Measurements from ENCODE around the gene TRPM2. TPM values are rescaled to one million over a fixed set of nuclear protein-coding genes. Genes with fewer than 3 reads are reported as not detected.
A peak's percentile ranks its signal among the peaks of the same experiment; 100 is the strongest.

TRPM2 gene
- total and polyA plus RNA-seq, 2 of the 13 experiments (the other 11 are each of a cell fraction or from before 2014, with no cell fraction given): 0.07 to 0.20 TPM

DNA sequence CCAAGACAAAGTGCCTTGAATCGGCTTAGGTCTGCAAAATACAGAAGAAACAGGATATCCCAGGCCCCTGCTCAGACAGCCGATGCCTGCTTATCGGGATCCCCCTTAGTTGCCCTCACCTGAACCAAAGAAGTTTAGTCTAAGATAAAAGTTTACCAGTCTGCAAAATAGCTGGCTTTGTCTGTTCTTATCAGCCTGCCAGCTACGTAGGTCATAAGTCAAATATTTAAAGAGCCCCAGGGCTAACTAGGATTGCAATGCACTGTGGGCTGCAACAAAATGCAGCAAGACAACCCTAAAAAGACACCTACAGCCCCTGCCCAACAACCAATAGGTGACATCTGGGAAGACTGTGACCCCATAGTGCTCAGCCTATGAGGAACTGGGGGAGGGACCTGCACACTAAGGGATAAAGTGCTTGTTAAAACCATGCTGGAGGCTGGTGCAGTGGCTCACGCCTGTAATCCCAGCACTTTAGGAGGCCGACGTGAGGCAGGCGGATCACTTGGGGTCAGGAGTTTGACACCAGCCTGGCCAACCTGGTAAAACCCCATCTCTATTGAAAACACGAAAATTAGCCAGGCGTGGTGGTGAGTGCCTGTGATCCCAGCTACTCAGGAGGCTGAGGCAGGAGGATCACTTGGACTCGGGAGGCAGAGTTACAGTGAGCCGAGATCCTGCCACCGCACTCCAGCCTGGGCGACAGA lies 129.3 kb downstream of the TRPM2 start (continued):
- TF ChIP-seq, protein P1, sequence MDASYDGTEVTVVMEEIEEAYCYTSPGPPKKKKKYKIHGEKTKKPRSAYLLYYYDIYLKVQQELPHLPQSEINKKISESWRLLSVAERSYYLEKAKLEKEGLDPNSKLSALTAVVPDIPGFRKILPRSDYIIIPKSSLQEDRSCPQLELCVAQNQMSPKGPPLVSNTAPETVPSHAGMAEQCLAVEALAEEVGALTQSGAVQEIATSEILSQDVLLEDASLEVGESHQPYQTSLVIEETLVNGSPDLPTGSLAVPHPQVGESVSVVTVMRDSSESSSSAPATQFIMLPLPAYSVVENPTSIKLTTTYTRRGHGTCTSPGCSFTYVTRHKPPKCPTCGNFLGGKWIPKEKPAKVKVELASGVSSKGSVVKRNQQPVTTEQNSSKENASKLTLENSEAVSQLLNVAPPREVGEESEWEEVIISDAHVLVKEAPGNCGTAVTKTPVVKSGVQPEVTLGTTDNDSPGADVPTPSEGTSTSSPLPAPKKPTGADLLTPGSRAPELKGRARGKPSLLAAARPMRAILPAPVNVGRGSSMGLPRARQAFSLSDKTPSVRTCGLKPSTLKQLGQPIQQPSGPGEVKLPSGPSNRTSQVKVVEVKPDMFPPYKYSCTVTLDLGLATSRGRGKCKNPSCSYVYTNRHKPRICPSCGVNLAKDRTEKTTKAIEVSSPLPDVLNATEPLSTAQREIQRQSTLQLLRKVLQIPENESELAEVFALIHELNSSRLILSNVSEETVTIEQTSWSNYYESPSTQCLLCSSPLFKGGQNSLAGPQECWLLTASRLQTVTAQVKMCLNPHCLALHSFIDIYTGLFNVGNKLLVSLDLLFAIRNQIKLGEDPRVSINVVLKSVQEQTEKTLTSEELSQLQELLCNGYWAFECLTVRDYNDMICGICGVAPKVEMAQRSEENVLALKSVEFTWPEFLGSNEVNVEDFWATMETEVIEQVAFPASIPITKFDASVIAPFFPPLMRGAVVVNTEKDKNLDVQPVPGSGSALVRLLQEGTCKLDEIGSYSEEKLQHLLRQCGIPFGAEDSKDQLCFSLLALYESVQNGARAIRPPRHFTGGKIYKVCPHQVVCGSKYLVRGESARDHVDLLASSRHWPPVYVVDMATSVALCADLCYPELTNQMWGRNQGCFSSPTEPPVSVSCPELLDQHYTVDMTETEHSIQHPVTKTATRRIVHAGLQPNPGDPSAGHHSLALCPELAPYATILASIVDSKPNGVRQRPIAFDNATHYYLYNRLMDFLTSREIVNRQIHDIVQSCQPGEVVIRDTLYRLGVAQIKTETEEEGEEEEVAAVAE (CRISPR knock-in tag; IDR thresholded peaks at IDR 0.05; ENCODE audit: borderline replicate concordance): no peak; the same call in 1 of the 2 replicates
- TF ChIP-seq, protein P2, sequence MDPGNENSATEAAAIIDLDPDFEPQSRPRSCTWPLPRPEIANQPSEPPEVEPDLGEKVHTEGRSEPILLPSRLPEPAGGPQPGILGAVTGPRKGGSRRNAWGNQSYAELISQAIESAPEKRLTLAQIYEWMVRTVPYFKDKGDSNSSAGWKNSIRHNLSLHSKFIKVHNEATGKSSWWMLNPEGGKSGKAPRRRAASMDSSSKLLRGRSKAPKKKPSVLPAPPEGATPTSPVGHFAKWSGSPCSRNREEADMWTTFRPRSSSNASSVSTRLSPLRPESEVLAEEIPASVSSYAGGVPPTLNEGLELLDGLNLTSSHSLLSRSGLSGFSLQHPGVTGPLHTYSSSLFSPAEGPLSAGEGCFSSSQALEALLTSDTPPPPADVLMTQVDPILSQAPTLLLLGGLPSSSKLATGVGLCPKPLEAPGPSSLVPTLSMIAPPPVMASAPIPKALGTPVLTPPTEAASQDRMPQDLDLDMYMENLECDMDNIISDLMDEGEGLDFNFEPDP (CRISPR knock-in tag; conservative IDR thresholded peaks at IDR 0.05): no peak
- TF ChIP-seq, protein P3, sequence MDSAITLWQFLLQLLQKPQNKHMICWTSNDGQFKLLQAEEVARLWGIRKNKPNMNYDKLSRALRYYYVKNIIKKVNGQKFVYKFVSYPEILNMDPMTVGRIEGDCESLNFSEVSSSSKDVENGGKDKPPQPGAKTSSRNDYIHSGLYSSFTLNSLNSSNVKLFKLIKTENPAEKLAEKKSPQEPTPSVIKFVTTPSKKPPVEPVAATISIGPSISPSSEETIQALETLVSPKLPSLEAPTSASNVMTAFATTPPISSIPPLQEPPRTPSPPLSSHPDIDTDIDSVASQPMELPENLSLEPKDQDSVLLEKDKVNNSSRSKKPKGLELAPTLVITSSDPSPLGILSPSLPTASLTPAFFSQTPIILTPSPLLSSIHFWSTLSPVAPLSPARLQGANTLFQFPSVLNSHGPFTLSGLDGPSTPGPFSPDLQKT (CRISPR knock-in tag; IDR thresholded peaks at IDR 0.05; ENCODE audit: borderline replicate concordance): no peak
- no peak for TF ChIP-seq MXD4 (CRISPR knock-in tag; IDR thresholded peaks at IDR 0.05)
- TF ChIP-seq RBFOX2 (IDR thresholded peaks at IDR 0.05; ENCODE audit: low read depth, low read length): no peak
- TF ChIP-seq ZNF557 (CRISPR knock-in tag; IDR thresholded peaks at IDR 0.05): peak; percentile 26; the same call in 1 of the 2 replicates
- no peak for TF ChIP-seq ZNF773 (CRISPR knock-in tag; IDR thresholded peaks at IDR 0.05; ENCODE audit: borderline replicate concordance)
- peak; percentile 57; the same call in 1 of the 2 replicates for TF ChIP-seq RNF2 (conservative IDR thresholded peaks at IDR 0.05; ENCODE audit: low read depth)
- TF ChIP-seq PHF21A (CRISPR knock-in tag; IDR thresholded peaks at IDR 0.05): peak; percentile 89
- no peak for TF ChIP-seq ZNF430 (CRISPR knock-in tag; IDR thresholded peaks at IDR 0.05)
- TF ChIP-seq NFE2 (CRISPR knock-in tag; IDR thresholded peaks at IDR 0.05): no peak
- TF ChIP-seq KLF6 (CRISPR knock-in tag; IDR thresholded peaks at IDR 0.05): peak; percentile 91
- TF ChIP-seq ZNF350 (CRISPR knock-in tag; IDR thresholded peaks at IDR 0.05; ENCODE audit: borderline replicate concordance, low read depth): peak; percentile 57; the same call in 1 of the 2 replicates
- TF ChIP-seq, protein P4, sequence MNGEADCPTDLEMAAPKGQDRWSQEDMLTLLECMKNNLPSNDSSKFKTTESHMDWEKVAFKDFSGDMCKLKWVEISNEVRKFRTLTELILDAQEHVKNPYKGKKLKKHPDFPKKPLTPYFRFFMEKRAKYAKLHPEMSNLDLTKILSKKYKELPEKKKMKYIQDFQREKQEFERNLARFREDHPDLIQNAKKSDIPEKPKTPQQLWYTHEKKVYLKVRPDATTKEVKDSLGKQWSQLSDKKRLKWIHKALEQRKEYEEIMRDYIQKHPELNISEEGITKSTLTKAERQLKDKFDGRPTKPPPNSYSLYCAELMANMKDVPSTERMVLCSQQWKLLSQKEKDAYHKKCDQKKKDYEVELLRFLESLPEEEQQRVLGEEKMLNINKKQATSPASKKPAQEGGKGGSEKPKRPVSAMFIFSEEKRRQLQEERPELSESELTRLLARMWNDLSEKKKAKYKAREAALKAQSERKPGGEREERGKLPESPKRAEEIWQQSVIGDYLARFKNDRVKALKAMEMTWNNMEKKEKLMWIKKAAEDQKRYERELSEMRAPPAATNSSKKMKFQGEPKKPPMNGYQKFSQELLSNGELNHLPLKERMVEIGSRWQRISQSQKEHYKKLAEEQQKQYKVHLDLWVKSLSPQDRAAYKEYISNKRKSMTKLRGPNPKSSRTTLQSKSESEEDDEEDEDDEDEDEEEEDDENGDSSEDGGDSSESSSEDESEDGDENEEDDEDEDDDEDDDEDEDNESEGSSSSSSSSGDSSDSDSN (CRISPR knock-in tag; IDR thresholded peaks at IDR 0.05): peak; percentile 74
- TF ChIP-seq POLR2G (IDR thresholded peaks at IDR 0.05; ENCODE audit: low read depth, low read length): peak; percentile 94
- peak; percentile 71; the same call in 1 of the 2 replicates for TF ChIP-seq ZNF879 (CRISPR knock-in tag; IDR thresholded peaks at IDR 0.05)
- peak; percentile 71; the same call in 1 of the 2 replicates for TF ChIP-seq ZNF775 (CRISPR knock-in tag; IDR thresholded peaks at IDR 0.05; ENCODE audit: borderline replicate concordance)
- peak; percentile 72; the same call in 1 of the 3 replicates for TF ChIP-seq MXI1 (IDR thresholded peaks at IDR 0.05; ENCODE audit: borderline replicate concordance, low read depth, low read length)
- peak; percentile 34 for TF ChIP-seq YY1 (IDR thresholded peaks at IDR 0.05; ENCODE audit: insufficient read depth, insufficient replicate concordance, low read depth, low read length)
- no peak for TF ChIP-seq TCF12 (IDR thresholded peaks at IDR 0.05)
- no peak for TF ChIP-seq TCF12 (CRISPR knock-in tag; IDR thresholded peaks at IDR 0.05)

All from HepG2 (cell line).